ENCODE measurements around the gene ASF1B.

ASF1B gene

GRCh38 chr19:14166999-14167575 lies 30.7 kb upstream of the ASF1B start:
- TF ChIP-seq, protein P1, sequence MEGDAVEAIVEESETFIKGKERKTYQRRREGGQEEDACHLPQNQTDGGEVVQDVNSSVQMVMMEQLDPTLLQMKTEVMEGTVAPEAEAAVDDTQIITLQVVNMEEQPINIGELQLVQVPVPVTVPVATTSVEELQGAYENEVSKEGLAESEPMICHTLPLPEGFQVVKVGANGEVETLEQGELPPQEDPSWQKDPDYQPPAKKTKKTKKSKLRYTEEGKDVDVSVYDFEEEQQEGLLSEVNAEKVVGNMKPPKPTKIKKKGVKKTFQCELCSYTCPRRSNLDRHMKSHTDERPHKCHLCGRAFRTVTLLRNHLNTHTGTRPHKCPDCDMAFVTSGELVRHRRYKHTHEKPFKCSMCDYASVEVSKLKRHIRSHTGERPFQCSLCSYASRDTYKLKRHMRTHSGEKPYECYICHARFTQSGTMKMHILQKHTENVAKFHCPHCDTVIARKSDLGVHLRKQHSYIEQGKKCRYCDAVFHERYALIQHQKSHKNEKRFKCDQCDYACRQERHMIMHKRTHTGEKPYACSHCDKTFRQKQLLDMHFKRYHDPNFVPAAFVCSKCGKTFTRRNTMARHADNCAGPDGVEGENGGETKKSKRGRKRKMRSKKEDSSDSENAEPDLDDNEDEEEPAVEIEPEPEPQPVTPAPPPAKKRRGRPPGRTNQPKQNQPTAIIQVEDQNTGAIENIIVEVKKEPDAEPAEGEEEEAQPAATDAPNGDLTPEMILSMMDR (IDR thresholded peaks at IDR 0.05; ENCODE audit: control insufficient read depth, extremely low read depth, insufficient read depth) = no peak
- H3K4me3 ChIP-seq (ENCODE audit: low read depth, low read length) = no peak overlapping the region
- no peak for DNase-seq (ENCODE audit: low read depth)

DNA sequence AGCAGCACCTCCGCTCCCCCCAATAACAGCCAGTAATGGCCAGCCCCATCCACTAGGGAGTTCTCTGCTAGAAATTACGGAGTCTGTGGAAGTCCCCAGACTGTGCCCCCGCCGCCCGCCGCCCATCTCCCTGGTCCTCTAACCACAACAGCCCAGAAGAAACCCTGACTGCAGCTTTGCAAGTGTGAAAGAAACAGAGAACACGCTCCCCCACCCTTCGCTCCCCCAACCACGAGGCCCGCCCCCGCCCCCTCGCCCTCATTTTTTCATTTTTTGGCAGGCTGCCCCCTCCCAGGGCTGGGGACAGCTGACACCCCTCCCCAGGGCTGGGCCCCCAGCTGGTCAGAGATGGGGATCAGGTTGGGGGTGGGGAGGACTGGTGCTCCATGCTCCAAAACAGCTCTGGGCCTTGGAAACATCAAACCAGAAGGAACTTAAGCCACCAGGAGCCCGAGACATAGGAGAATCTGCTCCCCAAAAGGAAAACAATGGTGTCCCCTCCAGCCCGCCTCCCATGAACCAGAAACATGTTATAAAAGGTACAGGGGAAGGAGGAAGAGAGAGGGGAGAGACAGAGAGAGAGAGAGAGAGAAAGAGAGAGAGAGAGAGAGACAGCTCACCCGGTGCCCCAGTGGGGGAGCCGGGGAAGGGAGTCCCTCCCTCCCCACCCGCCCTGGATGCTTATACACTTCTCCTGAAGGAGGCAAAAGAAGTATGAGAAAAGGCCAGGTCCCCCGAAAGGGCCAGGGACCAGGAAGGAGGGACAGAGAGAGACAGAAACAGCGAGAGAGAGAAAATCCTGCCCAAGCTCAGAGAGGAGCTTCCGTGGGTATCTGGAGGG lies 29.8 kb upstream of the ASF1B start:
- TF ChIP-seq, protein P1 (IDR thresholded peaks at IDR 0.05; ENCODE audit: control insufficient read depth, extremely low read depth, insufficient read depth) = no peak
- H3K4me3 ChIP-seq (ENCODE audit: low read depth, low read length) = no peak overlapping the region
- DNase-seq (ENCODE audit: low read depth) = no peak

GRCh38 chr19:14164724-14165493 lies 28.5 kb upstream of the ASF1B start:
- DNase-seq (ENCODE audit: low read depth) = no peak
- no peak overlapping the region for H3K4me3 ChIP-seq (ENCODE audit: low read depth, low read length)
- TF ChIP-seq, protein P1 (IDR thresholded peaks at IDR 0.05; ENCODE audit: control insufficient read depth, extremely low read depth, insufficient read depth) = no peak

DNA sequence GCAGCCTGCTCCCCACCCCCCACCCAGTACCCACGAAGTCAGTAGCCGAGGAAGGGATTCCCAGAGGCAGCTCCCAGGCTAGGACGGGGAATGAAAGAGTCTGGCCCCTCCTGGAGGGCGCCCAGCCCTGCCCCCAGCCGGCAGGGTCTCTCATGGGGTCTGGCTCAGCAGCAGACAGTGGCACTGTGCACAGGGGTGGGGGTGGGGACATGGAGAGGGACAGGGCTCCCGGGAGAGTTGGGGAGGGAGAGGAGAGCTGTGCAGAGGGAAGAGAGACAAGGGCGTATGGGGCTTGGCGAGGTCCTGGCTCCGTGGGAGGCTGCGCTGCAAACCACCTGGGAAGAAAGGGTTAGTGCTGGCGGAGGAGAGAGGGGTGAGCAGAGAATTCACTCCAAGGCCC lies 27.7 kb upstream of the ASF1B start:
- TF ChIP-seq, protein P1 (IDR thresholded peaks at IDR 0.05; ENCODE audit: control insufficient read depth, extremely low read depth, insufficient read depth) = no peak
- no peak overlapping the region for H3K4me3 ChIP-seq (ENCODE audit: low read depth, low read length)
- no peak for DNase-seq (ENCODE audit: low read depth)

DNA sequence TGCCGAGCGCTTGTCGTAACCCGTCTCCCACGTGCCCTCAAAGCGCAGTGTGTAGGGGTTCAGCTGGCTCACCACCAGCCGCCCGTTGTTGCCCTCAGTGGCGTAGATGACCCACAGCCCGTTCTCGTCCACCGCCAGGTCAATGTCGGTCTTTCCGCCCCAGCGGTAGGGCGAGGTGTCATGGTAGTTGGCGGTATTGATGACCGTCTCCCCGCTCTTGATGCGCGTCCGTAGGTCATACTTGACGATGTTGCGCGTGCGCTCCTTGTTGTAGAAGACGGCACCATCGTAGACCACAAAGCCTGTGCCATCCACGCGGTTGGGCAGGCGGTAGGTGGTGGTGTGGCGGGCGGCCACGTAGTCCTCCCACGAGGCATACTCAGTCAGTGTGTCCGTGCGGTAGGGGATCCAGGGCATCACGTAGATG lies 26.5 kb upstream of the ASF1B start:
- TF ChIP-seq, protein P1 (IDR thresholded peaks at IDR 0.05; ENCODE audit: control insufficient read depth, extremely low read depth, insufficient read depth) = no peak
- no peak for DNase-seq (ENCODE audit: low read depth)
- H3K4me3 ChIP-seq (ENCODE audit: low read depth, low read length) = no peak overlapping the region

GRCh38 chr19:14161305-14161704 lies 24.9 kb upstream of the ASF1B start:
- H3K4me3 ChIP-seq (ENCODE audit: low read depth, low read length) = no peak overlapping the region
- DNase-seq (ENCODE audit: low read depth) = no peak
- TF ChIP-seq, protein P1 (IDR thresholded peaks at IDR 0.05; ENCODE audit: control insufficient read depth, extremely low read depth, insufficient read depth) = no peak

All from LNCaP clone FGC (cell line).